ENCODE results near the gene CYBB. TPM values are rescaled to one million over a fixed set of nuclear protein-coding genes. Genes with fewer than 3 reads are reported as not detected.

CYBB gene
- total RNA-seq, 2 experiments from 2014 or later: 1.6 TPM

- Mint-ChIP-seq H3K9me3 (no peaks in the 10 kb centered on the region), H3K36me3 (ENCODE audit: low read depth) (no peaks in the 10 kb centered on the region), H3K27ac (peak overlapping the region; percentile 58), H3K27me3 (no peaks in the 10 kb centered on the region), H3K4me1 (ENCODE audit: low read depth) (peaks cover 18% of the 10 kb centered on the region), H3K4me3 (no peak overlapping the region)
- no peak for TF ChIP-seq CTCF (IDR thresholded peaks at IDR 0.05)
- ChIA-PET CTCF (interaction anchor here (1.1 kb wide), 1 partner anchor 84 kb away, joined by 3 read pairs; no protein-coding TSS in a partner anchor), POLR2A (no interaction called here)
- DNase-seq (peak in 1 of 14 experiments; percentile 24), ATAC-seq (ENCODE audit: poor library complexity) (no peak)
- H3K9me3 ChIP-seq (ENCODE audit: control insufficient read depth in 1 of 2, insufficient read depth in 1 of 2, low read length in 2 of 2): no peaks in the 10 kb centered on the region
- H3K27ac ChIP-seq (ENCODE audit: low read depth in 1 of 2, low read length in 2 of 2): no peak overlapping the region
- intact Hi-C loops (cut with DNase I, micrococcal nuclease): no loop called here
- no peaks in the 10 kb centered on the region for H3K27me3 ChIP-seq (ENCODE audit: control insufficient read depth in 1 of 2, insufficient read depth in 2 of 2, low read length in 2 of 2)
- no peaks in the 10 kb centered on the region for H3K36me3 ChIP-seq (ENCODE audit: insufficient read depth, low read length)
- peaks cover 7% of the 10 kb centered on the region for H3K4me1 ChIP-seq (ENCODE audit: insufficient read depth, low read length)
- no peak overlapping the region for H3K4me3 ChIP-seq (ENCODE audit: low read length)
Measured at GRCh38 chrX:37829721-37830120, 49.9 kb downstream of the CYBB start.

GRCh38 chrX:37830371-37830770 is 50.5 kb downstream of the CYBB start:
- ChIA-PET POLR2A (no interaction called here), CTCF (interaction anchor here (1.1 kb wide), 1 partner anchor 85 kb away, joined by 3 read pairs; no protein-coding TSS in a partner anchor)
- Mint-ChIP-seq H3K4me3 (no peak overlapping the region), H3K4me1 (ENCODE audit: low read depth) (peaks cover 11% of the 10 kb centered on the region), H3K9me3 (no peaks in the 10 kb centered on the region), H3K36me3 (ENCODE audit: low read depth) (no peaks in the 10 kb centered on the region), H3K27ac (no peak overlapping the region), H3K27me3 (no peaks in the 10 kb centered on the region)
- TF ChIP-seq CTCF (IDR thresholded peaks at IDR 0.05): no peak
- intact Hi-C loops (cut with DNase I, micrococcal nuclease): no loop called here
- Histone ChIP-seq H3K4me1 (ENCODE audit: insufficient read depth, low read length) (peaks cover 3% of the 10 kb centered on the region), H3K27ac (ENCODE audit: low read depth in 1 of 2, low read length in 2 of 2) (no peak overlapping the region), H3K9me3 (ENCODE audit: control insufficient read depth in 1 of 2, insufficient read depth in 1 of 2, low read length in 2 of 2) (no peaks in the 10 kb centered on the region), H3K4me3 (ENCODE audit: low read length) (no peak overlapping the region), H3K27me3 (ENCODE audit: control insufficient read depth in 1 of 2, insufficient read depth in 2 of 2, low read length in 2 of 2) (no peaks in the 10 kb centered on the region), H3K36me3 (ENCODE audit: insufficient read depth, low read length) (no peaks in the 10 kb centered on the region)
- ATAC-seq (ENCODE audit: poor library complexity): no peak
- no peak for DNase-seq

GRCh38 chrX:37834937-37835336 is 55.1 kb downstream of the CYBB start:
- peaks cover 2% of the 10 kb centered on the region for H3K4me1 Mint-ChIP-seq (ENCODE audit: low read depth)
- H3K4me3 Mint-ChIP-seq: no peak overlapping the region
- Histone ChIP-seq H3K27ac (ENCODE audit: low read depth in 1 of 2, low read length in 2 of 2) (no peak overlapping the region), H3K4me1 (ENCODE audit: insufficient read depth, low read length) (no peaks in the 10 kb centered on the region), H3K27me3 (ENCODE audit: control insufficient read depth in 1 of 2, insufficient read depth in 2 of 2, low read length in 2 of 2) (no peaks in the 10 kb centered on the region), H3K4me3 (ENCODE audit: low read length) (no peak overlapping the region), H3K36me3 (ENCODE audit: insufficient read depth, low read length) (peaks cover 10% of the 10 kb centered on the region), H3K9me3 (ENCODE audit: control insufficient read depth in 1 of 2, insufficient read depth in 1 of 2, low read length in 2 of 2) (no peaks in the 10 kb centered on the region)
- H3K36me3 Mint-ChIP-seq (ENCODE audit: low read depth): peaks cover 18% of the 10 kb centered on the region
- no peaks in the 10 kb centered on the region for H3K9me3 Mint-ChIP-seq
- no peak for ATAC-seq (ENCODE audit: poor library complexity)
- TF ChIP-seq CTCF (IDR thresholded peaks at IDR 0.05): no peak
- H3K27ac Mint-ChIP-seq: no peak overlapping the region
- H3K27me3 Mint-ChIP-seq: no peaks in the 10 kb centered on the region
- ChIA-PET POLR2A (no interaction called here), CTCF (interaction anchor here (0.8 kb wide), 1 partner anchor 10 kb away, joined by 3 read pairs; no protein-coding TSS in a partner anchor)
- DNase-seq: no peak
- intact Hi-C loops (cut with DNase I, micrococcal nuclease): no loop called here
